HepG2 (cell line): ENCODE results near the gene FAM118A.

Source experiments
- CHD4 ChIP-seq: fragments of 200-600 bp; sonication (generic); IDR thresholded peaks from 2 replicates; pipeline ENCODE4 v1.7.0; 2017; ENCODE audit warnings: mild to moderate bottlenecking, low read length, borderline replicate concordance
- CTCF ChIP-seq: sonication (generic); formaldehyde crosslinking; IDR thresholded peaks from 2 replicates; pipeline ENCODE4 v1.5.0; 2020; ENCODE audit warnings: mild to moderate bottlenecking, missing genetic modification reagents, moderate library complexity
- FOSL2 ChIP-seq: sonication (generic); formaldehyde crosslinking; IDR thresholded peaks from 2 replicates; pipeline ENCODE4 v1.4.0; 2020; ENCODE audit warnings: missing genetic modification reagents
- KDM1A ChIP-seq: IDR thresholded peaks from 2 replicates; pipeline ENCODE4 v1.6.1; 2016; ENCODE audit warnings: missing compliant biosample characterization
- PAWR ChIP-seq: sonication (generic); formaldehyde crosslinking; IDR thresholded peaks from 2 replicates; pipeline ENCODE4 v1.4.0; 2020; ENCODE audit warnings: missing genetic modification reagents, mild to moderate bottlenecking, borderline replicate concordance
- ZBTB26 ChIP-seq: IDR thresholded peaks from 2 replicates; pipeline ENCODE4 v1.6.1; 2016; ENCODE audit warnings: missing compliant biosample characterization, missing genetic modification reagents, borderline replicate concordance
- ZZZ3 ChIP-seq: sonication (generic); formaldehyde crosslinking; IDR thresholded peaks from 2 replicates; pipeline ENCODE4 v1.4.0; 2020; ENCODE audit warnings: missing genetic modification reagents, mild to moderate bottlenecking, borderline replicate concordance

GRCh38 chr22:45303181-45303580, 6.6 kb upstream of the FAM118A start:
- TF ChIP-seq CTCF (CRISPR knock-in tag) (no peak), KDM1A (CRISPR knock-in tag) (no peak), ZBTB26 (CRISPR knock-in tag) (no peak), FOSL2 (CRISPR knock-in tag) (no peak), ZZZ3 (no peak), CHD4 (no peak), PAWR (CRISPR knock-in tag) (no peak)
